Measurements from ENCODE around the gene SCPEP1. TPM values are rescaled to one million over a fixed set of nuclear protein-coding genes. Genes with fewer than 3 reads are reported as not detected.
A peak's percentile ranks its signal among the peaks of the same experiment; 100 is the strongest.

SCPEP1 gene
- total RNA-seq, 2 experiments from 2014 or later, result 22.1 to 25.5 TPM

DNA sequence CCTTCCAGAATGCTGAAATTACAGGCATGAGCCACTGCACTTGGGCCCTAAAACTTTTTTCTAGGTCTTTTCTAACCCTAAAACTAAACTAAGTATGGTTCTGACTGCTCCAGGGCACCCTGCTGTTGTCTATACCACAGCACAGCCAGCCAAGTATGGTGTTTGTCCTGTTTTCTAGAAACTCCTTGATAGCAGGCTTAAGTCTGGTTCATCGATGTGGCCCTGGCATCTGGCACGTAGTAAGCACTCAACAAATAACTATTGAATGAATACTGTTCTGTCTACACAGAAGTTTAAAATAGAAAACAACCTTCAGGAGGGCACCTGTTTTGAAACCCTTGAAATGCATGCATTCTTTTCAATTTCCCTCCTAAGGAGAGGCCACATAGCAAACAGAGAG lies 62.6 kb downstream of the SCPEP1 start:
- intact Hi-C loops (cut with DNase I, micrococcal nuclease), result no loop called here
- Mint-ChIP-seq H3K9me3 (no peaks in the 10 kb centered on the region), H3K27me3 (peaks cover 88% of the 10 kb centered on the region), H3K4me3 (no peak overlapping the region), H3K4me1 (ENCODE audit: low read depth) (no peaks in the 10 kb centered on the region), H3K36me3 (ENCODE audit: low read depth) (no peaks in the 10 kb centered on the region), H3K27ac (no peak overlapping the region)
- no peak for ATAC-seq (ENCODE audit: poor library complexity)
- TF ChIP-seq, protein P1, sequence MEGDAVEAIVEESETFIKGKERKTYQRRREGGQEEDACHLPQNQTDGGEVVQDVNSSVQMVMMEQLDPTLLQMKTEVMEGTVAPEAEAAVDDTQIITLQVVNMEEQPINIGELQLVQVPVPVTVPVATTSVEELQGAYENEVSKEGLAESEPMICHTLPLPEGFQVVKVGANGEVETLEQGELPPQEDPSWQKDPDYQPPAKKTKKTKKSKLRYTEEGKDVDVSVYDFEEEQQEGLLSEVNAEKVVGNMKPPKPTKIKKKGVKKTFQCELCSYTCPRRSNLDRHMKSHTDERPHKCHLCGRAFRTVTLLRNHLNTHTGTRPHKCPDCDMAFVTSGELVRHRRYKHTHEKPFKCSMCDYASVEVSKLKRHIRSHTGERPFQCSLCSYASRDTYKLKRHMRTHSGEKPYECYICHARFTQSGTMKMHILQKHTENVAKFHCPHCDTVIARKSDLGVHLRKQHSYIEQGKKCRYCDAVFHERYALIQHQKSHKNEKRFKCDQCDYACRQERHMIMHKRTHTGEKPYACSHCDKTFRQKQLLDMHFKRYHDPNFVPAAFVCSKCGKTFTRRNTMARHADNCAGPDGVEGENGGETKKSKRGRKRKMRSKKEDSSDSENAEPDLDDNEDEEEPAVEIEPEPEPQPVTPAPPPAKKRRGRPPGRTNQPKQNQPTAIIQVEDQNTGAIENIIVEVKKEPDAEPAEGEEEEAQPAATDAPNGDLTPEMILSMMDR (IDR thresholded peaks at IDR 0.05), result no peak
- Histone ChIP-seq H3K36me3 (ENCODE audit: insufficient read depth, low read length) (no peaks in the 10 kb centered on the region), H3K27ac (ENCODE audit: low read depth in 1 of 2, low read length in 2 of 2) (no peak overlapping the region), H3K27me3 (ENCODE audit: control insufficient read depth in 1 of 2, insufficient read depth in 2 of 2, low read length in 2 of 2) (peaks cover 30 to 33% of the 10 kb centered on the region in 2 experiments), H3K4me3 (ENCODE audit: low read length) (no peak overlapping the region), H3K4me1 (ENCODE audit: insufficient read depth, low read length) (peaks cover 5% of the 10 kb centered on the region), H3K9me3 (ENCODE audit: control insufficient read depth in 1 of 2, insufficient read depth in 1 of 2, low read length in 2 of 2) (peaks cover 0 to 5% of the 10 kb centered on the region in 2 experiments)
- ChIA-PET CTCF (no interaction called here), POLR2A (no interaction called here)
- DNase-seq, result no peak

GRCh38 chr17:57043276-57043675 lies 65.3 kb downstream of the SCPEP1 start:
- peaks cover 24% of the 10 kb centered on the region for H3K4me1 ChIP-seq (ENCODE audit: insufficient read depth, low read length)
- DNase-seq (no peak), ATAC-seq (ENCODE audit: poor library complexity) (no peak)
- intact Hi-C loops (cut with DNase I, micrococcal nuclease), result no loop called here
- POLR2A ChIA-PET, result interaction anchor here (1.1 kb wide), 1 partner anchor 19 kb away, joined by 3 read pairs; no protein-coding TSS in a partner anchor
- H3K27me3 ChIP-seq (ENCODE audit: control insufficient read depth in 1 of 2, insufficient read depth in 2 of 2, low read length in 2 of 2), result peaks cover 42 to 49% of the 10 kb centered on the region in 2 experiments
- no peak overlapping the region for H3K4me3 ChIP-seq (ENCODE audit: low read length)
- Mint-ChIP-seq H3K27me3 (peaks cover 89% of the 10 kb centered on the region), H3K4me1 (ENCODE audit: low read depth) (peaks cover 7% of the 10 kb centered on the region), H3K36me3 (ENCODE audit: low read depth) (no peaks in the 10 kb centered on the region), H3K27ac (no peak overlapping the region), H3K9me3 (no peaks in the 10 kb centered on the region), H3K4me3 (no peak overlapping the region)
- no peak overlapping the region for H3K27ac ChIP-seq (ENCODE audit: low read depth in 1 of 2, low read length in 2 of 2)
- peaks cover 0 to 17% of the 10 kb centered on the region in 2 experiments for H3K9me3 ChIP-seq (ENCODE audit: control insufficient read depth in 1 of 2, insufficient read depth in 1 of 2, low read length in 2 of 2)
- TF ChIP-seq, protein P1 (IDR thresholded peaks at IDR 0.05), result no peak
- CTCF ChIA-PET, result no interaction called here
- H3K36me3 ChIP-seq (ENCODE audit: insufficient read depth, low read length), result no peaks in the 10 kb centered on the region

GRCh38 chr17:57044976-57045867 lies 67.3 kb downstream of the SCPEP1 start:
- ATAC-seq (ENCODE audit: poor library complexity) (no peak), DNase-seq (no peak)
- H3K4me1 ChIP-seq (ENCODE audit: insufficient read depth, low read length), result peaks cover 24% of the 10 kb centered on the region
- intact Hi-C loops (cut with DNase I, micrococcal nuclease), result no loop called here
- H3K4me3 Mint-ChIP-seq, result peak overlapping the region; percentile 84
- H3K36me3 Mint-ChIP-seq (ENCODE audit: low read depth), result no peaks in the 10 kb centered on the region
- H3K27me3 ChIP-seq (ENCODE audit: control insufficient read depth in 1 of 2, insufficient read depth in 2 of 2, low read length in 2 of 2), result peaks cover 45 to 49% of the 10 kb centered on the region in 2 experiments
- TF ChIP-seq, protein P1 (IDR thresholded peaks at IDR 0.05), result no peak
- ChIA-PET POLR2A (interaction anchor here (1.3 kb wide), 1 partner anchor 40 kb away, joined by 6 read pairs; the partner anchor contains the start of gene AKAP1), CTCF (no interaction called here)
- H3K4me1 Mint-ChIP-seq (ENCODE audit: low read depth), result peaks cover 7% of the 10 kb centered on the region
- H3K27me3 Mint-ChIP-seq, result peaks cover 71% of the 10 kb centered on the region
- H3K4me3 ChIP-seq (ENCODE audit: low read length), result peak overlapping the region; percentile 29
- no peak overlapping the region for H3K27ac ChIP-seq (ENCODE audit: low read depth in 1 of 2, low read length in 2 of 2)
- H3K9me3 ChIP-seq (ENCODE audit: control insufficient read depth in 1 of 2, insufficient read depth in 1 of 2, low read length in 2 of 2), result peaks cover 0 to 17% of the 10 kb centered on the region in 2 experiments
- no peak overlapping the region for H3K27ac Mint-ChIP-seq
- no peaks in the 10 kb centered on the region for H3K36me3 ChIP-seq (ENCODE audit: insufficient read depth, low read length)
- H3K9me3 Mint-ChIP-seq, result no peaks in the 10 kb centered on the region
